ENCODE measurements around the gene RABGGTB. TPM values are rescaled to one million over a fixed set of nuclear protein-coding genes. Genes with fewer than 3 reads are reported as not detected.
A peak's percentile ranks its signal among the peaks of the same experiment; 100 is the strongest.
"Not testable (repeated sequence)": the region's sequence is repeated elsewhere in the genome, so short reads cannot be mapped to it uniquely, and the experiment has no call there.

RABGGTB gene
- total and polyA plus RNA-seq, 9 of the 15 experiments (the other 6 are each of a cell fraction or from before 2014, with no cell fraction given), result 148 to 354 (median 206) TPM

DNA sequence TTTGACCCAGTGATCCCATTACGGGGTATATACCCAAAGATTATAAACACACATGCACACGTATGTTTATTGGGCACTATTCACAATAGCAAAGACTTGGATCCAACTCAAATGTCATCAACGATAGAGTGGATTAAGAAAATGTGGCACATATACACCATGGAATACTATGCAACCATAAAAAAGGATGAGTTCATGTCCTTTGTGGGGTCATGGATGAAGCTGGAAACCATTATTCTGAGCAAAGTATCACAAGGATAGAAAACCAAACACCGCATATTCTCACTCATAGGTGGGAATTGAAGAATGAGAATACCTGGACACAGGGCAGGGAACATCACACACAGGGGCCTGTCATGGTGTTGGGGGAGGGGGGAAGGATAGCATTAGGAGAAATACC lies 2.1 kb upstream of the RABGGTB start:
- 78% methylated on average over 4 of the region's 4 CpGs for WGBS (ENCODE audit: insufficient coverage, low coverage, missing lambda C conversion rate)
- H3K9me3 ChIP-seq (replicated peaks; ENCODE audit: control insufficient read depth, insufficient read depth, low read depth, low read length); FAIRE-seq; in situ Hi-C loops (cut with MboI); DNase-seq (ENCODE audit: extremely low read depth in 1 of 4, low spot score in 3 of 4); ATAC-seq; BruUV-seq (replicated peaks); H3K27me3 ChIP-seq (ENCODE audit: control insufficient read depth in 2 of 2, insufficient read depth in 2 of 2, low read length in 2 of 2); CTCF ChIA-PET (ENCODE audit: low intra/inter-chr PET ratio); H3K9me1 ChIP-seq (ENCODE audit: control insufficient read depth, insufficient read depth, low read length); H3K4me1 ChIP-seq (replicated peaks in 1 of 2; ENCODE audit: control insufficient read depth in 2 of 2, insufficient read depth in 2 of 2, low read length in 2 of 2); TF ChIP-seq NR2C1 (tag; IDR thresholded peaks at IDR 0.05): not testable (repeated sequence)
- intact Hi-C loops (cut with micrococcal nuclease), result loop anchor here (2.0 kb wide), 1 partner anchor 143 kb away; no protein-coding TSS in a partner anchor
- H3K27ac ChIP-seq (ENCODE audit: extremely low read depth, low read depth, low read length), result peak overlapping the region; percentile 95
- H3K4me3 ChIP-seq, result peak overlapping the region; percentile 63
- H4K20me1 ChIP-seq (replicated peaks; ENCODE audit: control insufficient read depth, insufficient read depth, low read length), result peaks cover 14% of the 10 kb centered on the region
- H3K79me2 ChIP-seq (ENCODE audit: control insufficient read depth, insufficient read depth, low read length), result peaks cover 43% of the 10 kb centered on the region
- peak overlapping the region; percentile 94 for H3K4me2 ChIP-seq (ENCODE audit: insufficient read depth, low read length)
- peak overlapping the region in 1 of 2 experiments; percentile 95; a peak in 2 of 4 replicates for H3K9ac ChIP-seq (ENCODE audit: insufficient read depth in 1 of 2, low read depth in 2 of 2, low read length in 2 of 2)
- peaks cover 23% of the 10 kb centered on the region for H3K36me3 ChIP-seq (ENCODE audit: control insufficient read depth, insufficient read depth, low read length)
- TF ChIP-seq CHAMP1 (IDR thresholded peaks at IDR 0.05) (peak; percentile 68), THRAP3 (IDR thresholded peaks at IDR 0.05; ENCODE audit: borderline replicate concordance) (peak; percentile 39; the same call in 1 of the 2 replicates), RBM25 (IDR thresholded peaks at IDR 0.05; ENCODE audit: low read depth, low read length, severe bottlenecking) (peak; percentile 37), ZNF512 (tag; IDR thresholded peaks at IDR 0.05) (0 out of 2 replicates have a peak, but pooled peaks have one; percentile 2), ZNF146 (CRISPR knock-in tag; IDR thresholded peaks at IDR 0.05; ENCODE audit: unreplicated experiment) (peak; percentile 99), SMARCA5 (IDR thresholded peaks at IDR 0.05) (peak; percentile 92; the same call in 1 of the 2 replicates), NR2C1 (IDR thresholded peaks at IDR 0.05) (peak; percentile 24; the same call in 1 of the 2 replicates), HDAC1 (IDR thresholded peaks at IDR 0.05) (peak; percentile 36 to 48; a peak in 2 of 4 replicates), HDAC2 (IDR thresholded peaks at IDR 0.05) (peak; percentile 63; the same call in 1 of the 2 replicates), ESRRA (IDR thresholded peaks at IDR 0.05; ENCODE audit: borderline replicate concordance, low read depth) (peak; percentile 54), BCOR (IDR thresholded peaks at IDR 0.05) (peak; percentile 93), KDM1A (IDR thresholded peaks at IDR 0.05) (peak; percentile 85 to 90)
- peak overlapping the region; percentile 88 for H2AFZ ChIP-seq (ENCODE audit: low read depth, low read length)
- POLR2A ChIA-PET, result interaction anchor here (3.3 kb wide), 1 partner anchor 12 kb away, joined by 32 read pairs; the partner anchor contains the start of gene MSH4

Measured in K562 (cell line).